ENCODE data around the gene ZFAND3.

DNA sequence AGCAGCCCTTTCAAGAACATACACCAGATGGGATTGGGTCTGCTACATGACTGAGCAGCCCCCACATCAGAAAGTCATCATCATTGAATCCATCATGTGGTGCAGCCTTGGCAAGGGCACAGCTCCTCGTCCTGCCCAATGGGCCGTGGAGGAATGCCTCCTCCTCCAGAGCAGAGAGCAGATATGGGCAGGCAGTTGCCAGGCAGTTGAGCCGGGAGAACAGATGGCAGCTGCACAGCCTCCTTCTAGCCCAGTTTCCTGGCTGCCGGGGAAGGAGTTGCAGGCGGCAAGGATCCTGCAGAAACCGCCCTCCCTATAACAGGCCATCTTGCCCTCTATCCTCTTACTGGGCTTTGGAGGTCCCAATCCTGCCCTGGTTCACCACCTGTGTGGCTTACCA lies 11.9 kb upstream of the ZFAND3 start:
- TF ChIP-seq, protein P1, sequence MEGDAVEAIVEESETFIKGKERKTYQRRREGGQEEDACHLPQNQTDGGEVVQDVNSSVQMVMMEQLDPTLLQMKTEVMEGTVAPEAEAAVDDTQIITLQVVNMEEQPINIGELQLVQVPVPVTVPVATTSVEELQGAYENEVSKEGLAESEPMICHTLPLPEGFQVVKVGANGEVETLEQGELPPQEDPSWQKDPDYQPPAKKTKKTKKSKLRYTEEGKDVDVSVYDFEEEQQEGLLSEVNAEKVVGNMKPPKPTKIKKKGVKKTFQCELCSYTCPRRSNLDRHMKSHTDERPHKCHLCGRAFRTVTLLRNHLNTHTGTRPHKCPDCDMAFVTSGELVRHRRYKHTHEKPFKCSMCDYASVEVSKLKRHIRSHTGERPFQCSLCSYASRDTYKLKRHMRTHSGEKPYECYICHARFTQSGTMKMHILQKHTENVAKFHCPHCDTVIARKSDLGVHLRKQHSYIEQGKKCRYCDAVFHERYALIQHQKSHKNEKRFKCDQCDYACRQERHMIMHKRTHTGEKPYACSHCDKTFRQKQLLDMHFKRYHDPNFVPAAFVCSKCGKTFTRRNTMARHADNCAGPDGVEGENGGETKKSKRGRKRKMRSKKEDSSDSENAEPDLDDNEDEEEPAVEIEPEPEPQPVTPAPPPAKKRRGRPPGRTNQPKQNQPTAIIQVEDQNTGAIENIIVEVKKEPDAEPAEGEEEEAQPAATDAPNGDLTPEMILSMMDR (IDR thresholded peaks at IDR 0.05), result no peak
- TF ChIP-seq POLR2A (IDR thresholded peaks at IDR 0.05; ENCODE audit: low read depth) (no peak), POLR2AphosphoS5 (IDR thresholded peaks at IDR 0.05) (no peak), EP300 (IDR thresholded peaks at IDR 0.05) (no peak)
